ENCODE measurements around the gene NAGPA.

Gene NAGPA

DNA sequence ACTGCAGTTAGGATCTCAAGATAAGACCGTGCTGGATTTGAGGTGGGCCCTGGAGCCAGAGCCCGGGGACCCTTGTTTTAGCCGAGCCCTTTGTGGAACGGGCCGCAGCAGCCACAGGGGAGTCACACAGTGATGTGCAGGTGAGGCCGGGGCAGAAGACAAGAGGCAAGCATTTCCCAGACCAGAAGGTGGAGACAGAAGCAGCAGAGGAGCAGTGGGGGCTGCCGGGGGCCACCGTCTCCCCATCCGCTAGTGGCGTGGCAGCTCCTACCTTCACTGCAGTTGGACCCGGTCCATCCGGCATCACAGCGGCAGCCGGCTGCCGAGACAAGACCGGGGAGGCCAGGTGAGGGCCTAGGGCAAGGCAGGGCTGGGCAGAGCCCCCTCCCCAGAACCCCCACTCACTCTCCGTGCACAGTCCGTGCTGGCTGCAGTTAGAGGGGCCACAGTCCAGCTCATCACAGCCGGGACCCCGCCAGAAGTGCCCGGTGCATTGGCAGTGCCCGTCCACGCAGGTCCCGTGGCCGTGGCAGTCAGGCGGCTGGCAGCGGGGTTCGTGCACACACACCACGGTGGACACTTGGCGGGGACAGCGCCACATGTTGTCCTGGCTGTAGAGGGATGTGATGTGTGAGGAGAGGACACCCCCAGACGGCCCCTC is 6.0 kb downstream of the NAGPA start:
- no peak for DNase-seq (ENCODE audit: low read depth)

- no peak for DNase-seq (ENCODE audit: low read depth)
Observed at GRCh38 chr16:5027086-5027485, 6.6 kb downstream of the NAGPA start.

DNA sequence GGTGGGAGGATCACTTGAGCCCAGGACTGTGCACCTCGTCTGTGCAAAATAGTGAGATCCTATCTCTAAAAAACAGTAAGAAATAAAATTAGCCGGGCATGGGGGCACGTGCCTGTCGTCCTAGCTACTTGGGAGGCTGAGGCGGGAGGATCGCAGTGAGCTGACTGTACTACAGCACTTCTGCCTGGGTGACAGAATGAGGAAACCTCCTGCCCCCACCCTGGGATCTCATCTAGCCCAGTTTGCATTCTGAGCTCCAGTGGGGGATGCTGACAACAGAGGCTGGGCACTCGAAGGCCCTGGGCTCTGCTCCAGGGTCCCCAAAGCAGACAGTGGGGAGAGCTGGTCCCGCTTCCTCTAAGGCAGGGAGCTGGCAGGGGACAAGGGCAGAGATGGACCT is 7.1 kb downstream of the NAGPA start:
- no peak for DNase-seq (ENCODE audit: low read depth)

GRCh38 chr16:5025171-5025632 is 8.5 kb downstream of the NAGPA start:
- DNase-seq (ENCODE audit: low read depth), result no peak

GRCh38 chr16:5024632-5025031 is 9.1 kb downstream of the NAGPA start:
- no peak for DNase-seq (ENCODE audit: low read depth)

- no peak for DNase-seq (ENCODE audit: low read depth)
Observed at GRCh38 chr16:5022521-5022920, 11.2 kb downstream of the NAGPA start.

DNA sequence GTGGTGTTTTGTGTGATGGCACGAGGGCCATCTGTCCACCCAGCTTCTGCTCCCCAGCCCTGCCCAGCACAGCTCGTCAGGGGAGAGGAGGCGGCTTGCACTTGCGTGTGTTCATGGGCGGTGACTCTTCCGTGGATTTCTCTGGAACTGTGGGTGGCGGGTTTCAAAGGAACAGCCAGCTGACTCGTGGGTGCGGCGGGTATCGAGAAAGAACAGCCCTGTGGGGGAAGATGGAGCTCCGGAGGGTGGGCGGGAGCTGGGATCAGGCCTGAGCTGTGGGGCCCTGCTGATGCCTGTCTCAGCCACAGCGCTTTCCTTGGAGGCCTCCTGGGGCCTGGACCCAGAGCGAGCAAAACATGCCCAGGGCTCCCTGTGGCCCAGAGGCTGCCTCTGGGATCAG is 13.2 kb downstream of the NAGPA start:
- no peak for DNase-seq (ENCODE audit: low read depth)

GRCh38 chr16:5019775-5020174 is 14.0 kb downstream of the NAGPA start:
- DNase-seq (ENCODE audit: low read depth), result no peak

DNA sequence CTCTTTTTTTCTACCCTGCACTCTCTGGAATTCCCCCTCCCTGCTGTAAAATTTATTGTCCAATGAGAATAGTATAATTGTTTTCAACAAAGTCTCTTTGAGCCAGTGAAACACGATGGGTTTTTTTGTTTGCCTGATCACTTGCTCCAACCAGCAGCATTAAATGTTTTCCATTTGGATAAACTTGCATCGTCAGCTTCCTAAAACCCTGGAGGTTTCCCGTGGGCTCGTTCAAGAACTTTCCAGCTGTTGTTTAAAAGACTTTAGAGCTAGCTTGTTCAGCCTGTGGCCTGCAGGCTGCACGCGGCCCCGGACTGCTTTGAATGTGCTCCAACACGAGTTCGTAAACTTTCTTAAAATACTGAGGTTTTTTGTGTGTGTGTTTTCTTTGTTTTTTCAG is 14.9 kb downstream of the NAGPA start:
- no peak for DNase-seq (ENCODE audit: low read depth)

GRCh38 chr16:5017678-5017969 is 16.1 kb downstream of the NAGPA start:
- DNase-seq (ENCODE audit: low read depth), result no peak

- no peak for DNase-seq (ENCODE audit: low read depth)
Observed at GRCh38 chr16:5016967-5017677, 16.6 kb downstream of the NAGPA start.

- no peak for DNase-seq (ENCODE audit: low read depth)
Observed at GRCh38 chr16:5015887-5016286, 17.8 kb downstream of the NAGPA start.

GRCh38 chr16:5015351-5015750 is 18.4 kb downstream of the NAGPA start:
- no peak for DNase-seq (ENCODE audit: low read depth)

DNA sequence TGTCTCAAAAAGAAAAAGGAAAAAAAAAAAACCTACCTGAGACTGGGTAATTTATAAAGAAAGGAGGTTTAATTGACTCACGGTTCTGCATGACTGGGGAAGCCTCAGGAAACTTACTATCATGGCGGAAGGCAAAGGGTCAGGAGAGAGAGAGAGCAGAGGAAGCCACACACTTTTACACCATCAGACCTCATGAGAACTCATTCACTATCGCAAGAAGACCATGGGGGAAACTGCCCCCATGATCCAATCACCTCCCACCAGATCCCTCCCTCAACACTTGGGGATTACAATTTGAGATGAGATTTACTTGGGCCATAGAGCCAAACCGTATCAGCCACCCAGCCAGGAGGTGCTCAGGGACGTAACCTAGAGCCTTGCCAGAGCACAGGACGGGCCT is 20.8 kb downstream of the NAGPA start:
- DNase-seq (ENCODE audit: low read depth), result no peak

- DNase-seq (ENCODE audit: low read depth), result no peak
Observed at GRCh38 chr16:5011637-5012036, 22.1 kb downstream of the NAGPA start.

DNA sequence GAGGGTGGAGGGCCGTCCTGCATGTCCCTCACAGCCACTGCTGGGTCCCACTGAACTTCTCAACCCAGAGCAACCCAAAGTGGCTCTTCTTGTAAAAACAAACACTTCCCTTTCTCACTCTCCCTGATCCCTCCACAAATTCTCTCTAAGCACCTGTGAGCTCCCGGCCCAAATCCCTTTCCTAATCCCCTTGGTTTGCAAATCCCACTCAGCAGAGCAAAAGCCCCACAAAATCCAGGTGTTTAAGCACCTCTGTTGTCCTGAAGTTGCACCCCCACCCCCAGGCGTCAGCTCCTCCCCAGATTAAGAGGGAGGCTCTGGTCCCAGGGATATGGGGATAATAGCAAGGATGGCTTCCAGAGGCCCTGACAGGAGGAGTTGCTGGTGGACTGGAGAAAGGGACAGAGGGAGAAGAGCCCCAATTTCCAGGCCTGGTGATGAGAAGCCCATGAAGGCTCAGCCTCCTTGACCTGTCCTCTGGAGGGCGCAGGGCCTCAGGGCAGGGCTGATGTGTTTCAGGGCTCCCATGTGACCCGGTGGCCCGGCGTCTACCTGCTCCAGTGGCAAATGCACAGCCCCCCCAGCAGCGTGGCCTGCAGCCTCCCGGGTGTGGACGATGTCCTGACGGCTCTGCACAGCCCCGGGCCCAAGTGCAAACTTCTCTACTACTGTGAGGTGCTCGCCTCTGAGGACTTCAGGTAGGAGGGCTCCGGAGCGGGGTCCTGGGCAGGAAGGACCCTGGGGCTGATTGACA is 23.0 kb downstream of the NAGPA start:
- DNase-seq (ENCODE audit: low read depth), result no peak

DNA sequence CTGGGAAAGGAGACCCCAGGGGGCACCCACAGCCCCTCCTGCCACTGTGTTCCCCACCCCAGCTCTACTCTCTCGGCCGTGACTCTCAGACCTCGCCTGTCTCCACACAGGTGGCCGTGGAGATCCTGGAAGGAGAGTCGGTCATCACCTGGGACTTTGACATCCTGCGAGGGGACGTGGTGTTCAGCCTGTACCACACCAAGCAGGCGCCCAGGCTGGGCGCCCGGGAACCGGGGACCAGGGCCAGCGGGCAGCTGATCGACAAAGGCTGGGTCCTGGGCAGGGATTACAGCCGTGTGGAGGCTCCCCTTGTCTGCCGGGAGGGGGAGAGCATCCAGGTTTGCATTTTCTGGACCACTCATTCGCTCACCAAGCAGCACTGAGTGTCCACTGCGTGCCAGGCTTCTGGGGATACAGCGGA is 25.4 kb downstream of the NAGPA start:
- no peak for DNase-seq (ENCODE audit: low read depth)

- DNase-seq (ENCODE audit: low read depth), result no peak
Observed at GRCh38 chr16:5007256-5007655, 26.5 kb downstream of the NAGPA start.

DNA sequence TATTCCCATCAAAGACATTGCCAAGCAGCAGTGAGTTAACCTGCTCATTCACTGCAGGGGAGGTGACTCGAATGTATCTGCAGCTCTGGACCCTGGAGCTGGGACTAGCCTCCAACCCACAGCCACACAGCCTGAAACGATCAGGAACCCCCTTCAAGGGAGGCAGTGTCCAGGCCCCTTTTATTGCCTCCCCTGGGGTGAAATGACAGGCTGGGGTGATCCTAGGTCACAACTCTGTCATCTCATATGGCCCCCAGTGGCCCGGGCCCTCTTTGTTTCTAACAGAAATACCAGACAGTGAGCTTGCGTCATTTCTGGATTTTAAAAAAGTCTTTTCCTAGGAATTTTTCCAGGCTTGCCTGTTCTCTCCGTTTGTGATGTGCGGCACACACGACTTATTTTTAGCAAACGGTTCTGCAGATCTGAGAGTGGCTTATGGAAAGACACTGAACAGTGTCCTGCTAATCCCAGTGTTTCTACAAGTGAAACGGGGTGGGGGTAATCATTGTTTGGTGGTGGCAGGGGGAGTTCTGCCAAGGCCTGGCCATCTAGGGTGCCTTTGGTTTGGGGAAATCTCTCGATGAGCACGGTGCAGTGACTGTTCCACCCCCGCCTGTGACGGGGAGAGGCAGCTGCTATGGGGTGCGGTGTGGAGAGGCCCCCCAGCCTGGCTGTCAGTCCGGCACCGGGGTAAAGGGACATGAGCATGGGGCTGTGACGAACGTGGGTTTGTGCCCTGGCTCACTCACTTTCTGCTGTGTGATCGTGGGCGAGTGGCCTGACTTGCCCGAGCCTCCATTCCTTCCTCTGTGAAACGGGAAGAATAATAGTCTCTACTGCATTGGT is 27.2 kb downstream of the NAGPA start:
- DNase-seq (ENCODE audit: low read depth), result no peak

- DNase-seq (ENCODE audit: low read depth), result no peak
Observed at GRCh38 chr16:5005916-5006315, 27.8 kb downstream of the NAGPA start.

DNA sequence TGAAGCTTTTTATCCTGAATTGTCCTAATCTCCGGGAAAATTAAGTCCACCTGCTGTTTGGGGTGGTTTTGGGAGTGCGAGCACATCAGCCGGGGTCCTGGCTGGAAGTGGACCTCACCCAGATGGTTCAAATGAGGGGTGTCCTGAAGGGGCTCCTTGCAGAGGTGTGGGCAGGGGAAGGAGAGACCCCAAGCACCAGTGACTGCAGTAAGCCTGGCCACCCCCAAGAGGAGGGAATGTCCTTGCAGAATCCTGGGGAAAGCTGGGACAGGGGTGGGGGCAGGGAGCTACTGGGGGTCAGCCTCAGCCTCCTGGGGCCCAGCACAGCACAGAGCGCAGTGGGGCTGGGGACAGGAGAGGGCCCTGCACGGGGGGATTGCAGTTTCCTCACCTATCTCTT is 29.4 kb downstream of the NAGPA start:
- no peak for DNase-seq (ENCODE audit: low read depth)

DNA sequence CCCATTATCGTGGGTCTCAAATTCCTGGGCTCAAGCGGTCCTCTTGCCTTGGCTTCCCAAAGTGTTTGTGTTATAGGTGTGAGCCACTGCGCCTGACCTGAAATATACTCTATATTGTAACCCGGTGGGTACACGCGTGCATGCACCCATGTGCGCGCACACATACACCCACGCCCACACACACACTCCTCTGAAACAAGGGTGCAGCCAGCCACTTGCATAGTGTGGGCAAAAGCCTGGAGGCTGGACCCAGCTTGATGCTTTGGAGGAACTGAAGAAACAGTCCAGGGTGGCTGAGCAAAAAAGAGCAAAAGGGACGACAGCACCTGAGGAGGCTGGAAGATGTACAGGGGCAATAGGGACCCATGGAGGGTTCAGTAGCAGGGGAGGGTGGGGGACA is 29.9 kb downstream of the NAGPA start:
- DNase-seq (ENCODE audit: low read depth), result no peak
